Skin of body (tissue), 2 donors: Measurements from ENCODE around the gene ACBD4. TPM values are rescaled to one million over a fixed set of nuclear protein-coding genes. Genes with fewer than 3 reads are reported as not detected.

ENCODE experiments used
- DNase-seq: peaks from one replicate; lab custom pipeline; 2025; lab: John Stamatoyannopoulos, UW
- total RNA-seq: library from RNA; depleted of rRNA; stranded (reverse); fragments of >200 nt; gene quantifications from one replicate; pipeline ENCODE4 v1.2.3, GENCODE V29; 2014

Gene ACBD4
- total RNA-seq, 1 donor from 2014 or later, result 4.6 TPM

GRCh38 chr17:45155483-45155882 lies 20.0 kb downstream of the ACBD4 start:
- no peak for DNase-seq

- no peak for DNase-seq
Measured at GRCh38 chr17:45156242-45156641, 20.8 kb downstream of the ACBD4 start.

- DNase-seq, result peak; percentile 52
Measured at GRCh38 chr17:45160447-45161287, 25.2 kb downstream of the ACBD4 start.

GRCh38 chr17:45161288-45162024 lies 26.0 kb downstream of the ACBD4 start, which contains the start of gene HEXIM2:
HEXIM2 (plus strand) TSS chr17:45161875; CDS start chr17:45162794, 919 bp downstream.
- DNase-seq, result peak; percentile 100

GRCh38 chr17:45162025-45162687 lies 26.7 kb downstream of the ACBD4 start:
- DNase-seq, result no peak

- DNase-seq, result no peak
Measured at GRCh38 chr17:45164734-45165269, 29.3 kb downstream of the ACBD4 start.

GRCh38 chr17:45168991-45169752 lies 33.7 kb downstream of the ACBD4 start:
- no peak for DNase-seq

GRCh38 chr17:45170280-45170930 lies 34.9 kb downstream of the ACBD4 start:
- no peak for DNase-seq

GRCh38 chr17:45170931-45171337 lies 35.4 kb downstream of the ACBD4 start:
- peak; percentile 66 for DNase-seq

- peak; percentile 47 for DNase-seq
Measured at GRCh38 chr17:45171338-45172231, 36.1 kb downstream of the ACBD4 start.

GRCh38 chr17:45172232-45172540 lies 36.7 kb downstream of the ACBD4 start:
- no peak for DNase-seq

- DNase-seq, result peak; percentile 80
Measured at GRCh38 chr17:45172541-45173286, 37.2 kb downstream of the ACBD4 start.

GRCh38 chr17:45175759-45176115 lies 40.2 kb downstream of the ACBD4 start:
- DNase-seq, result no peak

GRCh38 chr17:45177563-45177962 lies 42.1 kb downstream of the ACBD4 start:
- no peak for DNase-seq

GRCh38 chr17:45184144-45184543 lies 48.7 kb downstream of the ACBD4 start:
- DNase-seq, result no peak

GRCh38 chr17:45186801-45187354 lies 51.4 kb downstream of the ACBD4 start:
- no peak for DNase-seq

- DNase-seq, result no peak
Measured at GRCh38 chr17:45189009-45189408, 53.5 kb downstream of the ACBD4 start.

GRCh38 chr17:45190503-45191255 lies 55.2 kb downstream of the ACBD4 start:
- no peak for DNase-seq
